ENCODE measurements around the gene ACOX1.
A peak's percentile ranks its signal among the peaks of the same experiment; 100 is the strongest.

The ACOX1 gene

GRCh38 chr17:76000016-76000754 lies 21.2 kb upstream of the ACOX1 start:
- Histone ChIP-seq H3K27me3 (replicated peaks; ENCODE audit: insufficient read depth, low read length) (no peaks in the 10 kb centered on the region), H3K27ac (ENCODE audit: low read length) (no peak overlapping the region), H3K4me1 (ENCODE audit: low read length) (no peaks in the 10 kb centered on the region), H4K20me1 (ENCODE audit: insufficient read depth, low read length) (no peaks in the 10 kb centered on the region), H2AFZ (ENCODE audit: low read length) (no peak overlapping the region), H3K9me2 (replicated peaks; ENCODE audit: insufficient read depth, low read length) (no peaks in the 10 kb centered on the region), H3K4me3 (ENCODE audit: low read length) (no peak overlapping the region), H3K4me2 (ENCODE audit: low read depth, low read length) (no peak overlapping the region), H3F3A (ENCODE audit: insufficient read depth, low read length) (no peaks in the 10 kb centered on the region), H3K79me2 (ENCODE audit: low read length) (no peaks in the 10 kb centered on the region), H3K9me3 (replicated peaks; ENCODE audit: insufficient read depth, low read length) (no peaks in the 10 kb centered on the region), H3K36me3 (replicated peaks; ENCODE audit: insufficient read depth, low read length) (no peaks in the 10 kb centered on the region), H3K9ac (ENCODE audit: low read length) (no peak overlapping the region)
- TF ChIP-seq EZH2phosphoT487 (IDR thresholded peaks at IDR 0.05; ENCODE audit: low read length) (no peak), CTCF (IDR thresholded peaks at IDR 0.05; ENCODE audit: low read length) (peak; percentile 75)
- DNase-seq: peak; percentile 58

GRCh38 chr17:75998327-75998795 lies 19.4 kb upstream of the ACOX1 start:
- H3K27me3 ChIP-seq (replicated peaks; ENCODE audit: insufficient read depth, low read length): no peaks in the 10 kb centered on the region
- no peak overlapping the region for H3K9ac ChIP-seq (ENCODE audit: low read length)
- no peak overlapping the region for H3K4me2 ChIP-seq (ENCODE audit: low read depth, low read length)
- no peak for DNase-seq
- TF ChIP-seq EZH2phosphoT487 (IDR thresholded peaks at IDR 0.05; ENCODE audit: low read length): no peak
- H3K4me1 ChIP-seq (ENCODE audit: low read length): no peaks in the 10 kb centered on the region
- H3K79me2 ChIP-seq (ENCODE audit: low read length): no peaks in the 10 kb centered on the region
- H3F3A ChIP-seq (ENCODE audit: insufficient read depth, low read length): no peaks in the 10 kb centered on the region
- H4K20me1 ChIP-seq (ENCODE audit: insufficient read depth, low read length): no peaks in the 10 kb centered on the region
- H3K36me3 ChIP-seq (replicated peaks; ENCODE audit: insufficient read depth, low read length): no peaks in the 10 kb centered on the region
- no peak overlapping the region for H2AFZ ChIP-seq (ENCODE audit: low read length)
- H3K4me3 ChIP-seq (ENCODE audit: low read length): no peak overlapping the region
- H3K27ac ChIP-seq (ENCODE audit: low read length): no peak overlapping the region
- no peaks in the 10 kb centered on the region for H3K9me2 ChIP-seq (replicated peaks; ENCODE audit: insufficient read depth, low read length)
- H3K9me3 ChIP-seq (replicated peaks; ENCODE audit: insufficient read depth, low read length): no peaks in the 10 kb centered on the region

GRCh38 chr17:75996665-75997590 lies 18.0 kb upstream of the ACOX1 start:
- H3F3A ChIP-seq (ENCODE audit: insufficient read depth, low read length): no peaks in the 10 kb centered on the region
- H3K9me3 ChIP-seq (replicated peaks; ENCODE audit: insufficient read depth, low read length): no peaks in the 10 kb centered on the region
- DNase-seq: no peak
- no peaks in the 10 kb centered on the region for H3K9me2 ChIP-seq (replicated peaks; ENCODE audit: insufficient read depth, low read length)
- H3K36me3 ChIP-seq (replicated peaks; ENCODE audit: insufficient read depth, low read length): no peaks in the 10 kb centered on the region
- H4K20me1 ChIP-seq (ENCODE audit: insufficient read depth, low read length): no peaks in the 10 kb centered on the region
- no peaks in the 10 kb centered on the region for H3K27me3 ChIP-seq (replicated peaks; ENCODE audit: insufficient read depth, low read length)
- H2AFZ ChIP-seq (ENCODE audit: low read length): no peak overlapping the region
- no peak overlapping the region for H3K27ac ChIP-seq (ENCODE audit: low read length)
- no peaks in the 10 kb centered on the region for H3K79me2 ChIP-seq (ENCODE audit: low read length)
- H3K4me2 ChIP-seq (ENCODE audit: low read depth, low read length): no peak overlapping the region
- no peaks in the 10 kb centered on the region for H3K4me1 ChIP-seq (ENCODE audit: low read length)
- TF ChIP-seq EZH2phosphoT487 (IDR thresholded peaks at IDR 0.05; ENCODE audit: low read length): no peak
- TF ChIP-seq EZH2 (optimal IDR thresholded peaks at IDR 0.05; ENCODE audit: low read depth, low read length): no peak
- no peak for TF ChIP-seq CTCF (IDR thresholded peaks at IDR 0.05; ENCODE audit: low read length)
- no peak overlapping the region for H3K9ac ChIP-seq (ENCODE audit: low read length)
- H3K4me3 ChIP-seq (ENCODE audit: low read length): no peak overlapping the region

Data from MM.1S (cell line).